GM23248 (cell line): ENCODE results near the gene TADA2A. TPM values are rescaled to one million over a fixed set of nuclear protein-coding genes. Genes with fewer than 3 reads are reported as not detected.
A peak's percentile ranks its signal among the peaks of the same experiment; 100 is the strongest.

ENCODE experiments used
- DNase-seq: peaks from one replicate; pipeline ENCODE4 v3.0.0-alpha.2; 2015
- H2AFZ ChIP-seq: fragments of 200-600 bp; sonication (generic); 2 replicates; pipeline ENCODE4 v1.6.1; 2016; ENCODE audit warnings: antibody characterized with exemption
- H3F3A ChIP-seq: fragments of 200-600 bp; sonication (generic); 2 replicates; pipeline ENCODE4 v1.6.1; 2016; ENCODE audit warnings: mild to moderate bottlenecking, antibody characterized with exemption, mixed run types; ENCODE audit not compliant: insufficient read depth
- H3K27ac ChIP-seq: fragments of 200-600 bp; sonication (generic); 2 replicates; pipeline ENCODE4 v1.5.1; 2016; ENCODE audit warnings: mild to moderate bottlenecking
- H3K27me3 ChIP-seq: fragments of 200-600 bp; sonication (generic); replicated peaks from 2 replicates; pipeline ENCODE4 v1.6.1; 2016; ENCODE audit warnings: mild to moderate bottlenecking; ENCODE audit not compliant: insufficient read depth
- H3K36me3 ChIP-seq: fragments of 200-600 bp; sonication (generic); 2 replicates; pipeline ENCODE4 v1.6.1; 2016; ENCODE audit warnings: low read depth, mild to moderate bottlenecking
- H3K4me1 ChIP-seq: fragments of 200-600 bp; sonication (generic); 2 replicates; pipeline ENCODE4 v1.6.1; 2016; ENCODE audit warnings: mild to moderate bottlenecking; ENCODE audit not compliant: insufficient read depth
- H3K4me2 ChIP-seq: fragments of 200-600 bp; sonication (generic); one replicate; pipeline ENCODE4 v1.6.1; 2016; ENCODE audit warnings: mild to moderate bottlenecking; ENCODE audit not compliant: unreplicated experiment
- H3K4me3 ChIP-seq: fragments of 200-600 bp; sonication (generic); 2 replicates; pipeline ENCODE4 v1.5.1; 2016; ENCODE audit warnings: mild to moderate bottlenecking
- H3K79me2 ChIP-seq: fragments of 200-600 bp; sonication (generic); 2 replicates; pipeline ENCODE4 v1.6.1; 2016; ENCODE audit warnings: mild to moderate bottlenecking; ENCODE audit not compliant: insufficient read depth
- H3K9ac ChIP-seq: fragments of 200-600 bp; sonication (generic); 2 replicates; pipeline ENCODE4 v1.6.1; 2016; ENCODE audit warnings: mild to moderate bottlenecking
- H3K9me2 ChIP-seq: fragments of 200-600 bp; sonication (generic); 2 replicates; pipeline ENCODE4 v1.6.1; 2016; ENCODE audit warnings: mixed run types, mild to moderate bottlenecking, moderate library complexity; ENCODE audit not compliant: insufficient read depth
- H3K9me3 ChIP-seq: fragments of 200-600 bp; sonication (generic); one replicate; pipeline ENCODE4 v1.6.1; 2017; ENCODE audit warnings: low read depth
- H4K20me1 ChIP-seq: fragments of 200-600 bp; sonication (generic); 2 replicates; pipeline ENCODE4 v1.6.0; 2016; ENCODE audit not compliant: insufficient read depth
- EZH2 ChIP-seq: fragments of 200-600 bp; sonication (generic); IDR thresholded peaks from 2 replicates; pipeline ENCODE4 v1.6.1; 2018; ENCODE audit warnings: antibody characterized with exemption, mild to moderate bottlenecking; ENCODE audit not compliant: insufficient read depth, poor library complexity, severe bottlenecking
- EZH2phosphoT487 ChIP-seq: fragments of 200-600 bp; sonication (generic); IDR thresholded peaks from 2 replicates; pipeline ENCODE4 v1.6.1; 2018; ENCODE audit warnings: antibody characterized with exemption, moderate library complexity, mild to moderate bottlenecking, low read depth; ENCODE audit not compliant: insufficient read depth
- WGBS, 2 experiments: methylation state at CpG; one replicate each; pipeline ENCODE4 v1.1.6; 2015 to 2017; ENCODE audit warnings: low lambda C conversion rate in 2 of 2, low coverage in 1 of 2; ENCODE audit errors: missing lambda C conversion rate in 2 of 2; 5-methylcytosine and 5-hydroxymethylcytosine counted together
- in situ Hi-C: fragments of 300-500 bp; cut with MboI; formaldehyde crosslinking; loops from 2 replicates; pipeline ENCODE4 v1.15.0; 2020
- polyA plus RNA-seq: library from polyadenylated mRNA; unstranded; fragments of >200 nt; fragmentation: Nextera tagmentation; extraction: Ambion mirVana; gene quantifications from 2 replicates; pipeline ENCODE4 v1.2.1, GENCODE V29; 2016
- total RNA-seq: library from RNA; depleted of rRNA; stranded (reverse); fragments of >200 nt; shearing (Covaris generic); gene quantifications from 2 replicates; pipeline ENCODE4 v1.2.3, GENCODE V29; 2014

TADA2A gene
- total and polyA plus RNA-seq, 2 experiments from 2014 or later, result 16.7 to 18.3 TPM

DNA sequence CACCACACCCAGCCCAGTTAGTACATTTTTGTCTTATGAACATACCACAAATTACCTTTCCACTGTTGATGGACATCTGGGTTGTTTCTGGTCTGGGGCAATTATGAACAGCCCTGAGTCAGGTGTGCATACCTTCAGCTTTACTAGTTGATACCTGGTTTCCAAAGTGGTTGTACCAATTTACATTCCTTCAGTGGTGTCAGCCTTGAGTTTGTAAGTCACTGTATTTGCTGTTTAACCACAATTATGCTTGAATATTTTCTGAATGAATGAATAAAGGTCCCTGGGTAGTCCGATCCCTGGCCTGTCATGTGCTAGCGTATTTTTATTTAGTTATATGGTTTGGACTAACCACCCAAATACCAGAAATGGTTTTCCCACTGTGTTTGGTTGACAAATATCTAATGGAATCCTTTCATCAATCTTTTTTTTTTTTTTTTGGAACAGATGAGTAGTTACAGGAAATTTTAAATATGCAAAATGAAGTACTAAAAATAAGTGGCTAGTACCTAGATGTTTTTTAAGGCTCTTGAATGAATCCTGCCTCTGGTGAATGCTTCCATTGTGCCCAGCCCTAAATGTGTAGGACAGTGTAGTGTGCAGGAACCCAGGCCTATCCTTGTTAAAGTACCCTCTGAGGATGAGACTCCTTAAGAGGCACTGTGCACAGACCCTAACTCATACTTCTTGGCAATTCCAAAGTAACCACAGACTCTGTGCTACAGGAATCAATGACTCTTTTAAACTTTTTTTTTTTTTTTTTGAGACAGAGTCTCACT, 86.8 kb downstream of the TADA2A start:
- TF ChIP-seq EZH2phosphoT487 (peak; percentile 69; the same call in 1 of the 2 replicates), EZH2 (no peak)
- Histone ChIP-seq H2AFZ (no peak overlapping the region), H3K4me3 (peak overlapping the region; percentile 98), H4K20me1 (0 out of 2 replicates have a peak, but pooled peaks cover 6% of the 10 kb centered on the region), H3K4me2 (peak overlapping the region; percentile 95), H3K9me3 (no peaks in the 10 kb centered on the region), H3K36me3 (no peaks in the 10 kb centered on the region), H3K9me2 (no peaks in the 10 kb centered on the region), H3F3A (peaks cover 58% of the 10 kb centered on the region), H3K27ac (peak overlapping the region; percentile 91), H3K4me1 (peaks cover 44% of the 10 kb centered on the region), H3K27me3 (no peaks in the 10 kb centered on the region), H3K9ac (peak overlapping the region; percentile 95), H3K79me2 (peaks cover 81% of the 10 kb centered on the region)
- DNase-seq, result peak; percentile 94
- in situ Hi-C loops, result no loop called here
- WGBS, 2 experiments, result 1 to 3% methylated on average over 2 of the region's 2 CpGs

- Histone ChIP-seq H3K27ac (peak overlapping the region; percentile 91), H3F3A (peaks cover 55% of the 10 kb centered on the region), H3K27me3 (no peaks in the 10 kb centered on the region), H2AFZ (no peak overlapping the region), H3K9ac (peak overlapping the region; percentile 28), H3K9me3 (no peaks in the 10 kb centered on the region), H3K79me2 (peaks cover 91% of the 10 kb centered on the region), H3K9me2 (no peaks in the 10 kb centered on the region), H4K20me1 (0 out of 2 replicates have a peak, but pooled peaks cover 6% of the 10 kb centered on the region), H3K4me1 (peaks cover 42% of the 10 kb centered on the region), H3K4me3 (peak overlapping the region; percentile 19; the same call in 1 of the 2 replicates), H3K4me2 (peak overlapping the region; percentile 52), H3K36me3 (no peaks in the 10 kb centered on the region)
- in situ Hi-C loops, result no loop called here
- WGBS, 2 experiments, result 71% methylated on average over 3 of the region's 3 CpGs
- peak; percentile 48 for DNase-seq
- no peak for TF ChIP-seq EZH2
- TF ChIP-seq EZH2phosphoT487, result no peak
Measured at GRCh38 chr17:37494401-37494831, 87.7 kb downstream of the TADA2A start.

- WGBS, 2 experiments, result 84 to 85% methylated on average over 8 of the region's 8 CpGs
- no peak overlapping the region for H3K4me3 ChIP-seq
- H3F3A ChIP-seq, result peaks cover 55% of the 10 kb centered on the region
- no peak for DNase-seq
- peak overlapping the region; percentile 52 for H3K4me2 ChIP-seq
- H3K27ac ChIP-seq, result peak overlapping the region; percentile 91
- 0 out of 2 replicates have a peak overlapping the region, but pooled peaks have one; percentile 28 for H3K9ac ChIP-seq
- no peaks in the 10 kb centered on the region for H3K27me3 ChIP-seq
- no peak for TF ChIP-seq EZH2
- TF ChIP-seq EZH2phosphoT487, result no peak
- H4K20me1 ChIP-seq, result 0 out of 2 replicates have a peak, but pooled peaks cover 6% of the 10 kb centered on the region
- H2AFZ ChIP-seq, result no peak overlapping the region
- no peaks in the 10 kb centered on the region for H3K9me2 ChIP-seq
- H3K79me2 ChIP-seq, result peaks cover 97% of the 10 kb centered on the region
- peaks cover 42% of the 10 kb centered on the region for H3K4me1 ChIP-seq
- in situ Hi-C loops, result no loop called here
- H3K36me3 ChIP-seq, result no peaks in the 10 kb centered on the region
- no peaks in the 10 kb centered on the region for H3K9me3 ChIP-seq
Measured at GRCh38 chr17:37494971-37495370, 88.3 kb downstream of the TADA2A start.

DNA sequence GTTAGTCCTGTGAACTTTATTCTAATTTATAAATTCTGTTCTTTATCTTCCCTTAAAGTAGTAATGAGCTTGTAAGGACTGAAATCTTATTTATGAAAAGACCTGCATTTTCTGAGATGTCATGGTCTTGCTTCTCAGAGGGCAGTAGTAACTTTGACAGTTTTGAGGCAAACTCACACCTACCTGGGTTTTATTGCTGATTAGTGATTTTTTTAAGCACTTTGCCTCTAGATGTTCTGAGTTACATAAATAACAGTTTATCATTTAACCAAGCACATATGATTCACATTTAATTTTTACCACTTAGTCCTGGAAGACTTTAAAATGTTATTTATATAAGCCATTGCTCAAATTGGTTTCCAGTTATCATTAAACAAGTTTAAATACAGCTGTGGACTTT, 93.7 kb downstream of the TADA2A start:
- Histone ChIP-seq H4K20me1 (peaks cover 15% of the 10 kb centered on the region), H3K9me3 (no peaks in the 10 kb centered on the region), H3F3A (peaks cover 7% of the 10 kb centered on the region), H3K9me2 (no peaks in the 10 kb centered on the region), H3K4me3 (no peak overlapping the region), H3K27me3 (no peaks in the 10 kb centered on the region), H3K4me2 (no peak overlapping the region), H3K79me2 (peaks cover 100% of the 10 kb centered on the region), H3K27ac (no peak overlapping the region), H3K36me3 (no peaks in the 10 kb centered on the region), H3K4me1 (peaks cover 7% of the 10 kb centered on the region; the same call in 1 of the 2 replicates), H2AFZ (no peak overlapping the region), H3K9ac (no peak overlapping the region)
- TF ChIP-seq EZH2 (no peak), EZH2phosphoT487 (no peak)
- in situ Hi-C loops, result no loop called here
- no peak for DNase-seq
